HG02610 (cell line): ENCODE results near the gene AGXT2.
"Not testable (repeated sequence)": the region's sequence is repeated elsewhere in the genome, so short reads cannot be mapped to it uniquely, and the experiment has no call there.

Experiments used
- ATAC-seq: cut with Tn5 transposase; IDR thresholded peaks from one replicate; pipeline ENCODE4 v1.9.1; 2021; ENCODE audit warnings: mild to moderate bottlenecking, moderate library complexity; ENCODE audit not compliant: unreplicated experiment

Gene AGXT2

GRCh38 chr5:35056686-35057085, 8.9 kb upstream of the AGXT2 start:
- no peak for ATAC-seq

GRCh38 chr5:35052838-35053237, 5.1 kb upstream of the AGXT2 start:
- no peak for ATAC-seq

- no peak for ATAC-seq
Observed at GRCh38 chr5:35050541-35051126, 2.9 kb upstream of the AGXT2 start.

GRCh38 chr5:35048910-35049309, 1.2 kb upstream of the AGXT2 start:
- ATAC-seq: no peak

GRCh38 chr5:35046774-35047173, 975 bp downstream of the AGXT2 start:
- ATAC-seq: no peak

GRCh38 chr5:35045280-35045679, 2.5 kb downstream of the AGXT2 start:
- ATAC-seq: no peak

GRCh38 chr5:35044649-35045048, 3.1 kb downstream of the AGXT2 start:
- no peak for ATAC-seq

- no peak for ATAC-seq
Observed at GRCh38 chr5:35042781-35043180, 5.0 kb downstream of the AGXT2 start.

GRCh38 chr5:35041261-35041660, 6.5 kb downstream of the AGXT2 start:
- ATAC-seq: no peak

GRCh38 chr5:35038891-35039290, 8.9 kb downstream of the AGXT2 start:
- ATAC-seq: no peak

GRCh38 chr5:35036536-35036935, 11.2 kb downstream of the AGXT2 start:
- no peak for ATAC-seq

GRCh38 chr5:35035929-35036328, 11.8 kb downstream of the AGXT2 start:
- ATAC-seq: not testable (repeated sequence)

GRCh38 chr5:35035271-35035670, 12.5 kb downstream of the AGXT2 start:
- ATAC-seq: no peak

- ATAC-seq: no peak
Observed at GRCh38 chr5:35032356-35032755, 15.4 kb downstream of the AGXT2 start.

- ATAC-seq: no peak
Observed at GRCh38 chr5:35031276-35031675, 16.5 kb downstream of the AGXT2 start.

GRCh38 chr5:35030426-35031100, 17.2 kb downstream of the AGXT2 start:
- ATAC-seq: no peak

GRCh38 chr5:35029333-35029732, 18.4 kb downstream of the AGXT2 start:
- ATAC-seq: no peak

- no peak for ATAC-seq
Observed at GRCh38 chr5:35026941-35027340, 20.8 kb downstream of the AGXT2 start.

- ATAC-seq: no peak
Observed at GRCh38 chr5:35026280-35026840, 21.4 kb downstream of the AGXT2 start.

- no peak for ATAC-seq
Observed at GRCh38 chr5:35024911-35025510, 22.7 kb downstream of the AGXT2 start.

GRCh38 chr5:35023391-35024178, 24.2 kb downstream of the AGXT2 start:
- ATAC-seq: no peak
